NCI-H1930 (cell line): ENCODE results near the gene CACNA1C.
A peak's percentile ranks its signal among the peaks of the same experiment; 100 is the strongest.

Experiments
- DNase-seq, 2 experiments: peaks; one replicate each; lab custom pipeline; 2025; lab: John Stamatoyannopoulos, UW

Gene CACNA1C

GRCh38 chr12:2553388-2554126 lies 500.8 kb downstream of the CACNA1C start:
- no peak for DNase-seq

GRCh38 chr12:2555487-2556082 lies 502.8 kb downstream of the CACNA1C start:
- DNase-seq: no peak

GRCh38 chr12:2557597-2557996 lies 504.8 kb downstream of the CACNA1C start:
- no peak for DNase-seq

GRCh38 chr12:2559931-2560330 lies 507.1 kb downstream of the CACNA1C start:
- no peak for DNase-seq

DNA sequence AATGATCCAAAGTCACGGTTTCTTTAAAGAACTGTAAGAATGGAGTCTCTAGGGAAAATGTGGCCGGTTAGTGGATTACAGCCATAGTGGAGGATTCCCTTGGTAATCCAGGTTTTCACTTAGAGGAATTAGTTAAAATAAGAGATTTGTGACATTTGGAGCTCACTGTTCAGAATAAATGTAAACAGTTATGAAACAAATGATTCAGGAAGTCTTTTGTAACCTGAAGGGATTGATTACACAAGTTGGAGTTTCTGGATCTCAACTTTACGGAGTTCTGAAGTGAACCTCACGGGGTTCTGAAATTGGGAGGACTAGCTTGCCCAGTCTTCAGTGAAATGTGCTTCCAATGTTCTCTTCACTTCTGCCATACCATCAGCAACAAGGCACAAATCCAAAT lies 507.6 kb downstream of the CACNA1C start:
- no peak for DNase-seq

- no peak for DNase-seq
Measured at GRCh38 chr12:2561367-2561766, 508.6 kb downstream of the CACNA1C start.

- DNase-seq: no peak
Measured at GRCh38 chr12:2562400-2562799, 509.6 kb downstream of the CACNA1C start.

- DNase-seq: no peak
Measured at GRCh38 chr12:2563709-2564108, 510.9 kb downstream of the CACNA1C start.

GRCh38 chr12:2566161-2566560 lies 513.4 kb downstream of the CACNA1C start:
- DNase-seq: no peak

- DNase-seq: no peak
Measured at GRCh38 chr12:2567711-2568110, 514.9 kb downstream of the CACNA1C start.

GRCh38 chr12:2570562-2570961 lies 517.8 kb downstream of the CACNA1C start:
- no peak for DNase-seq

- no peak for DNase-seq
Measured at GRCh38 chr12:2574355-2574935, 521.7 kb downstream of the CACNA1C start.

- DNase-seq: no peak
Measured at GRCh38 chr12:2575245-2575644, 522.5 kb downstream of the CACNA1C start.

- no peak for DNase-seq
Measured at GRCh38 chr12:2578211-2578610, 525.4 kb downstream of the CACNA1C start.

DNA sequence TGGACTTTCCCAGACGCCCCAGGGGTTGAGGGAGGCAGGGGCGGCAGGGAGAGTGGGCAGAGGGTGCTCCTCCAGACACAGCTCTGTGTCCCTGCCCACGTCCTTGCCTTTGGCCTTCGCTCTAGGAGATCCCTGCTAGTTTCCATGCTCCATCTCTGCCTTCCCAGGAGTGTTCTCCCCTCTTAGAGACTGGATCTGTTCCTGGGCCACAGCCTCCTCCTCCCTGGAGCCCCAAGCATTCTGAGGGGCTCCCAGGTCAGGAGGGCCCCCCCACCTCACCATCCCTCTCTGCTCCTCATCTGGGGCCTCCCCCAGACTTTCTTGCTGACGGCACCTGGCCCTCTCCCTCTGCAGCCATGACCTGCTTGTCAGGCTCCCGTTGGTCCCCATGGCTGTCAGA lies 526.0 kb downstream of the CACNA1C start:
- no peak for DNase-seq

DNA sequence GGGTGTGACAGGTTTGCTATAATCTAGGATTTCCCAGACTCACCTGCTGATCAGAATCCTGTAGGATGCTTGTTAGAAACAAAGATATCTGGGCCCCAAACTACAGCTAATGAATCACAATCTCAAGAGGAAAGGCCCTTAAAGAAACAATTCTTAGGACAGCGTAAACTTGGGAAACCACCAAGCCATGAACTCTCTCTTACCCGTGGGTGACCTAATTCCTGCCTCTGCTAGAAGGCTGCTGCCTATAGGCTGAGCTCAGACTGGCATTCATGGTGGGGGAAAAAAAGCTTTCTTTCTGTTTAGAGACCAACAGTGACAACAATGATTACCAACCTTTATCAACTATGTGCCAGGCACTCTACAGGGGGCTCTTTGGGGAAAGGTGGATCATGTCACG lies 528.0 kb downstream of the CACNA1C start:
- DNase-seq: no peak

- no peak for DNase-seq
Measured at GRCh38 chr12:2581293-2582045, 528.7 kb downstream of the CACNA1C start.

DNA sequence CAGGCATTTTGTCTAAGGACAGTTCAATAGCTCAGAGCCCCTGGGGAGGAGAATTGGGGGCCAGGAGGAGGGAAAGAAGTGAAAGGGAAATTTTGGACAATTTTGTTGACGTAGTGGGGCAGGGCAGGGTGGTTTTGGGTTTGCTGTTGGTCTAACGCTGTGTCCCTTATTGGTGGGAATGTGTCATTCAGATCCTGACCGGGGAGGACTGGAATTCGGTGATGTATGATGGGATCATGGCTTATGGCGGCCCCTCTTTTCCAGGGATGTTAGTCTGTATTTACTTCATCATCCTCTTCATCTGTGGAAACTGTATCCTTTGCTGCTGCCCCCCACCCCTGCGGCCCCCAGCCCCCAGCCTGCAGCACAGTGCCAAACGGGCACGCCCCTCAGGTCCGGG lies 529.8 kb downstream of the CACNA1C start:
- no peak for DNase-seq

GRCh38 chr12:2583091-2583497 lies 530.3 kb downstream of the CACNA1C start:
- peak; percentile 50 to 75 for DNase-seq

DNA sequence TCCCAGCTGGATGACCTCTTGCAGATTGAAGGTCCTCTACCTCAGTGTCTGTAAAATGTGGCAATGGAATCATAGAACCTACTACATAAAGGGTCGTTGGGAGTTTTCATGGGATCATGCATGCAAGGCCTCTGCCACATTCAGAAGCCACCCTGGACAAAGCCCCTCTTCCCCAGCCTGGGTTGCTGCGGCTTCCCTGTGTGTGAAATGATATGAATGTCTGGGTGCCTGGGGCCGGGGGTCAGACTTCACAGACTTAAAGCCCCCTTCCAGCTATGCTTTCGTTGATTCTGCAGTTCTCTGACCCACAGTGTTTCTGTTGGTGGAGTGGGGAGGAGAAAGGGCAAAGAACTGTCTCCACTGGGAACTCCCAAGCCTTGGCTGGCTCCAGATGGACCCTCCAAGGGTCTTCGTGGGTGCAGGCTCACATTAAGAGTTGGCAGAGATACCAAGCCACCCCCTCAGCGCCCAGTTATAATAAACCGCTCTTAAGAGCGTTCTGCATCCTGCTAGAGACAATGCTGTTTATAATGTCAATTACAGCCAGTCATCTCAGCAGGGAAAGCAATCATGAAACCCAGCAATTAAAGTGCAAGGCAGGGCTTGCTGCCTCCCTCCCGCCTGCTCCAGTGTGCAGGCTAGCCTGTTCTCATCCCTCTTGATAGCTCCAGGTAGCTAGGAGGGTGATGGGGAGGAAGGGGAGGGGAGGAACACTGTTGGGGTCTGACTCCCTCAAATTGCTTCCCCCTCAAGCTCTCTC lies 531.0 kb downstream of the CACNA1C start:
- peak in 1 of 2 experiments; percentile 6 for DNase-seq

DNA sequence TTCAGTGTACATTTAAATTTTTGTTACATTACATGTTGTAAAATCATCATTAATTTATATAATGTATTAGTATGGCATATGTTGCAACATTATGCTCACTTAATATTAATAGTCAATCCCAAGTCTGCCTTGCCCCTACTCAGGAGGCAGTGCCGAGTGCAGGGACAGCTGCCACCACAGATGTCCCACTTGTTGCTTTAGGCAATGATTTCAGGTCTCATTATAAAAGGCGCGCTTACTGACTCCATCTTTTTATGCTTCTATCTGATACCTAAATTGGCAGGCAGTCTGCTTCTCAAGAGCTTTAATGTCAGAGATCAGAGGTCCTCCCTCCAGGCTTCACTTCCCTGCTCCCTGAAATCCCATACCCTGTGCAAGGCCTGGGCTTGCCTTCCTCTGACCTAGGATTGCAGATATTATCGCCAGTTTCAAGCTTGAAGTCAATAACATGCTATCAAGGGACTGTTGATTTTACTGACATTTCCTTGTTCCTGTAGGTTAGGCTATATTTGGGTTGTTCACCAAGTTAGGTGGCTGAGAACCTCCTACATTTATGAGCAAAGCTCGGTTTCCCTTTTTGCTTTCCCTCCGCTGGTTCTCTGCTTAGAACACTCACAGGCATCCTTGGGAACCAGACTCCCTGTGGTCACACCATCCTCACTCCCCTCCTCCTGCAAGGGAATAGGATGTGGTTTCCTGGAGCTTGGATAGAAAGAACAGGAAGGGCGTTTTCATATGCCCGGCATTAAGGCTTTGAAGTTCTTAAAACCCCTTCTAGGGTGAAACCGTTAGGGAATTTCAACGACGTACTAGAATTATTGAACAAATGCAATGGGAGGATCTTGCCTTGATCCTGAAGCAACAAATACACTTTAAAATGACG lies 533.6 kb downstream of the CACNA1C start:
- no peak for DNase-seq
